ENCODE results near the gene HDAC4.
"Not testable (repeated sequence)": the region's sequence is repeated elsewhere in the genome, so short reads cannot be mapped to it uniquely, and the experiment has no call there.

HDAC4 gene

DNA sequence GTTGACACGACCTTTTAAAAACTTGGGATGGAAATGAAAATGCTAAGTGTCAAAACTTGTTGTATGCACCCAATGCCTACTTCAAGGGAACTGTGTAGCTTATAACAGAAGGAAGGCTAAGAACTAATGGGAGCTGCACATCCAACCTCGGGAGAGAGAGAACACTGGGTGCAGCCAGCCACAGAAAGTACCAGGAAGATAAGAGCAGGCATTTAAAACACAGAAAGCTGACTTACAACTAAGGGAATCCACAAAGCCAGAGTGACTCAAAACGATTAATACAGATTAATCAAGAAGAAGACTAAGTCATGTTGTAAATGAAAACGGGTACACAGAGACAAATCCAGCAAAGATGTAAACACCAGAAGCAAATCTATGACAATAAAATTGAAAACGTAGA lies 113.4 kb downstream of the HDAC4 start:
- H3K9ac ChIP-seq (ENCODE audit: low read depth, low read length), result no peak overlapping the region
- H3K27me3 ChIP-seq (ENCODE audit: insufficient read depth, low read length), result no peaks in the 10 kb centered on the region
- H3K4me1 ChIP-seq (ENCODE audit: insufficient read depth, low read length), result peaks cover 37% of the 10 kb centered on the region
- H3K27ac ChIP-seq (ENCODE audit: low read length), result no peak overlapping the region
- no peaks in the 10 kb centered on the region for H3K36me3 ChIP-seq (ENCODE audit: insufficient read depth, low read depth, low read length)
- no peak overlapping the region for H3K4me3 ChIP-seq (ENCODE audit: low read length)
- H3K9me3 ChIP-seq (ENCODE audit: insufficient read depth, low read depth, low read length), result no peaks in the 10 kb centered on the region

DNA sequence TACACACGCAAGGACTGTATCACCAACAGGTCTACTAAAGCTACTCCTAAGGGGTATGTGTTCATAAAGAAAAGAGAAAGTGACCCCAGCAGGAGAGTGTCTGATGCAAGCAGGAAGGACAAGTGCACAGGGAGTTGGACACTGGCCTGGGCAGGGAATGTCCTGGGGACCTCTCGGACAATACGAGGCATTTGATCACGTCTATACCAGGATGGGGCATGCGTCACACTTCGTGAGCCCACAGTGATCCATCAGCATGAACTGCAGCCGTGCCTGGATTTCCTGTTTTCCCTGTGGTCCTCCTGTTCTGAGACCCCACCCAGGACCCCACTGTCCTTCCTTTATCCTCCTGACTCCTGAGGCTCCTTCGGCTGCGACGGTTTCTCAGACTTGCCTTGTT lies 113.9 kb downstream of the HDAC4 start:
- no peak overlapping the region for H3K27ac ChIP-seq (ENCODE audit: low read length)
- no peaks in the 10 kb centered on the region for H3K27me3 ChIP-seq (ENCODE audit: insufficient read depth, low read length)
- no peak overlapping the region for H3K4me3 ChIP-seq (ENCODE audit: low read length)
- no peak overlapping the region for H3K9ac ChIP-seq (ENCODE audit: low read depth, low read length)
- H3K4me1 ChIP-seq (ENCODE audit: insufficient read depth, low read length), result peaks cover 31% of the 10 kb centered on the region
- H3K36me3 ChIP-seq (ENCODE audit: insufficient read depth, low read depth, low read length), result no peaks in the 10 kb centered on the region
- H3K9me3 ChIP-seq (ENCODE audit: insufficient read depth, low read depth, low read length), result no peaks in the 10 kb centered on the region

DNA sequence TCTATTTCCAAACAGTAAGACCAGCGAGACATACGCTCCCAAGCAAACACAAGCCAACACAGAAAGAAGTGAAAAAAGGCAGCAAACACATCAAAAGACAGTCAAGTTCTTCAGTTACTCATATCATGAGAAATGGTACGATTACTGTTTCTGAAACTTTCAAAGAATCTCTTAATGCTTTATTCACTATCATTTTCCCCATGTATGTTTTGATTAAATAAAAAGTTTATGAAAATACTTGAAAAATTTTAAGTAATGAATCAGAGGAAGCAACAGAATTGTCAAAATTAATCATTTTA lies 114.9 kb downstream of the HDAC4 start:
- peaks cover 23% of the 10 kb centered on the region for H3K4me1 ChIP-seq (ENCODE audit: insufficient read depth, low read length)
- H3K9ac ChIP-seq (ENCODE audit: low read depth, low read length), result no peak overlapping the region
- H3K27me3 ChIP-seq (ENCODE audit: insufficient read depth, low read length), result no peaks in the 10 kb centered on the region
- H3K36me3 ChIP-seq (ENCODE audit: insufficient read depth, low read depth, low read length), result no peaks in the 10 kb centered on the region
- H3K9me3 ChIP-seq (ENCODE audit: insufficient read depth, low read depth, low read length), result no peaks in the 10 kb centered on the region
- H3K4me3 ChIP-seq (ENCODE audit: low read length), result no peak overlapping the region
- no peak overlapping the region for H3K27ac ChIP-seq (ENCODE audit: low read length)

DNA sequence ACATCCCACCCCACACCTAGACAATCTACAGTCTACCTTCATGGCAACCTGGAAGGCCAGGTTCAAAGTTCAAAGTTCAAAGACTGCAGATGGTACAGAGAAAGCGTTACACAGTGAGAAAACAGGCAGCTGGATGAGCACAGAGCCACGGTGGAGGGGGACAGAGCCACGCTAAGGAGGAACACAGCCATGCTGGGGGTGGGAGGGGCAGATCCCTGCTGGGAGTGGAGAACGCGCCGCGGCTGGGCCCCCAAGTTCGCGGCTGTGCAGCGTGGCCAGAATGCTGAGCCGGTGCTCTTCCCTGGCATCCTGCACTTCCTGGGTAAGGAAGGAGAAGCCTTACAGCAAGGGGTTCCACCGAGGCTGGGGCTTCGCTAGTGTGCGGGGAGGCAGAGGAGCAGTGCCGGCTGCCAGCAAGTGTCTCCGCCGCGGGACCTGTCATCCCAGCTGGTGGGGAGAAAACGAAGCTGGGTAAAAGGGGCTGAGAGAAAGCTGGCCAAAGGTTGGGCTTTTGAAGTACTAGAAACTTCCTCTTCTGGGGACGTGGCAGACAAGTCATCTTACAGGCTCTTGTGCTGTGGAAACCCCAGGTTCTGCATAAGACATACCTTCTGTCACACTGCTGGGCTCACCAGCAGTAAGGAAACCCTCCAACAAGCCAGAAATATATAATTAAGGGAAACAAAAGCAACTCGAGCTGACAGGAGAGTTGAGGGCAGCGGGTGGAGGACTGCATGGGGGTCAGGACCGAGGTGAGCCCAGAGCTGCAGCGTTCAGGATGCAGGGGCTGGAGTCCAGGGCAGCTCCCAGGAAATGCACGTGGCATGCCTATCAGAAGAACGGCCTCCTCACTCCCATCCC lies 115.5 kb downstream of the HDAC4 start:
- Histone ChIP-seq H3K9ac (ENCODE audit: low read depth, low read length) (no peak overlapping the region), H3K4me3 (ENCODE audit: low read length) (no peak overlapping the region), H3K36me3 (ENCODE audit: insufficient read depth, low read depth, low read length) (no peaks in the 10 kb centered on the region), H3K27me3 (ENCODE audit: insufficient read depth, low read length) (no peaks in the 10 kb centered on the region), H3K4me1 (ENCODE audit: insufficient read depth, low read length) (peaks cover 17% of the 10 kb centered on the region; the same call in 1 of the 2 replicates), H3K9me3 (ENCODE audit: insufficient read depth, low read depth, low read length) (no peaks in the 10 kb centered on the region), H3K27ac (ENCODE audit: low read length) (no peak overlapping the region)

DNA sequence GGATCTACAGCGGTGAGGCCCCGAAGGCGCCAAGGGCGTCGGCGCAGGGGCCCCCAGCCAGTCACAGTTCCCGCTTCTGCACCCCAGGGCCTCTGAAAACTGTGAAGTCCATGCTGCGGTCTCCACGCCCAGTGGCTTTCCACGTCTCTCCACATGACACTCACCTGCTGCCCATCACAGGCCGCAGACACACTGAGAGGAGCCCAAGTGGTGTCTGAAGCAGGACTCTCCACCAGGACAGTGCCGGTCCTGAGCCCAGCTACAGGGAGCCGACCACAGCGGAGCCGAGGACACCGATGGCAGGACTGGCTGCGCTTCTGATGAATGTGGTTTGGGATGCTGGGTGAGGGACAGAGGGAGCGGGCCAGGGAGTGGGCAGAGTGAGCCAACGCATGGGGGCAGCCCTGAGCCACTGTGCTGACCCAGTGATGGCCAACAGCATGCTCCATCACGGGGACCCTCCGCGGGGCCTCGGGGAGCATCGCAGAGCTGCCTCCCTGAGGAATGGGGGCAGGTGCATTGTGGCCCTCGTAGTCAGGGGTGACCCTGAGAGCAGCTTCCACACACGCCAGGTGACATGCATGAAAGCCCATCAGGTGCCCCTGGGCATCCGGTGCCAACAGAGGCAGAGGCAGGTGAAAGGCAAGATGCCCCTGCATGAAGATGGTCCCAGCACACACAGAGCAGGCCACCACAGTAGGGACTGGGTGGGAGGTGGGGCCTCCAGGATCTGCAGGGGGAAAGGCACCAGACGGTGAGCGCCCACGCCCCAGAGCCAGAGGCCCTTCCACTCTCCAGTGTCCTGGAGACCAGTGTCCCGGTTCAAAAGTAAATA lies 116.6 kb downstream of the HDAC4 start:
- Histone ChIP-seq H3K4me3 (ENCODE audit: low read length) (no peak overlapping the region), H3K4me1 (ENCODE audit: insufficient read depth, low read length) (peaks cover 11% of the 10 kb centered on the region; the same call in 1 of the 2 replicates), H3K9ac (ENCODE audit: low read depth, low read length) (no peak overlapping the region), H3K9me3 (ENCODE audit: insufficient read depth, low read depth, low read length) (no peaks in the 10 kb centered on the region), H3K27ac (ENCODE audit: low read length) (no peak overlapping the region), H3K27me3 (ENCODE audit: insufficient read depth, low read length) (no peaks in the 10 kb centered on the region), H3K36me3 (ENCODE audit: insufficient read depth, low read depth, low read length) (no peaks in the 10 kb centered on the region)

DNA sequence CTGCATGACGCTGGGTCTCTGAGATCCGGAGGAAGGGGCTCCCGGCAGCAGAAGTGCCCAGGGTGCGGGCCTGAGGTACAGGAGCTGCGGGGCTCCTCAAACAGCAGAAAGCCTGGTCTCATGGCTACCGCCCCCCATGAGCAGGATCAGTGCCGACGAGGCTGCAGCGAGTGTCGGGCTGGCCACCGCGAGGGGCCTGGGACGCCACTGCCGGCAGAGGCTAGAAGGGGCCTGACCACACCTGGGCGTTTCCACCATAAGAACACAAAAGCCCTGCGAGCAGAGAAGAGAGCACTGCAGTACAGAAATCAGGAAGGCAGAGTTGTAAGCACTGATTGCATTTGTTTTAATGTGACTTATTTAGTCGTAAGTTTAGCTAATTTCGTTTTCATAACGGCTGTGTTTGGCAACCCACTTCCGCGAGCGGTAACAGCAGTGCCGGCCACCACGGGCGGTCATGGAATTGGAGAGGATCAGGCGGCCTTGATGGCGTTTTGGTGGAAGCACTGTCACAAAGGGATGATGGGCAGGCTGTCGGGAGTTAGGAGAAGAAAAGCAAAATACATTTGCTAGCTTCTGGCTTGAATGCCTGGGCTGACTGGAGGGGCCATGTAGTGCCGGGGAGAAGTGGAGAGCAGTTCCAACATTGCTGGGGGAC lies 117.4 kb downstream of the HDAC4 start:
- no peak overlapping the region for H3K27ac ChIP-seq (ENCODE audit: low read length)
- H3K27me3 ChIP-seq (ENCODE audit: insufficient read depth, low read length), result no peaks in the 10 kb centered on the region
- H3K9me3 ChIP-seq (ENCODE audit: insufficient read depth, low read depth, low read length), result no peaks in the 10 kb centered on the region
- H3K4me3 ChIP-seq (ENCODE audit: low read length), result no peak overlapping the region
- H3K4me1 ChIP-seq (ENCODE audit: insufficient read depth, low read length), result peaks cover 6% of the 10 kb centered on the region; the same call in 1 of the 2 replicates
- H3K9ac ChIP-seq (ENCODE audit: low read depth, low read length), result no peak overlapping the region
- H3K36me3 ChIP-seq (ENCODE audit: insufficient read depth, low read depth, low read length), result no peaks in the 10 kb centered on the region

DNA sequence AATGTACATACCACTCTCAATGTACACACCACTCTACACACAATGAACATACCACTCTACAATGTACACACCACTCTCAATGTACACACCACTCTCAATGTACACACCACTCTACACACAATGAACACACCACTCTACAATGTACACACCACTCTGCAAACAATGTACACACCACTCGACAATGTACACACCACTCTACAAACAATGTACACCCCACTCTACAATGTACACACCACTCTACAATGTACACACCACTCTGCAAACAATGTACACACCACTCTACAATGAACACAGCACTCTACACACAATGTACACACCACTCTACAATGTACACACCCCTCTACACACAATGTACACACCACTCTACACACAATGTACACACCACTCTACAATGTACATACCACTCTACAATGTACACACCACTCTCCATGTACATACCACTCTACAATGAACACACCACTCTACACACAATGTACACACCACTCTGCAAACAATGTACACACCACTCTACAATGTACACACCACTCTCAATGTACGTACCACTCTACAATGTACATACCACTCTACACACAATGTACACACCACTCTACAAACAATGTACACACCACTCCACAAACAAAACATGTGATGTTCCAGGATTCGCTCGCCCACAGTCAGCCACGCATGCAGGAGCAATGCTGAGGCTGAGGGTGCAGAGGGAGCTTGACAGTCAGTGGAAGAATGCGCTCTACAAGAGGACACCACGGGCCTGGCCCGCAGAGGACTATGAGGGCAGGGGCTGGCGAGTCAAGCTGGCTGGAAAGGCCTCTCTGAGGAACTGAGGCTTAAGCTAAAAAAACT lies 118.2 kb downstream of the HDAC4 start:
- Histone ChIP-seq H3K9ac (ENCODE audit: low read depth, low read length) (no peak overlapping the region), H3K36me3 (ENCODE audit: insufficient read depth, low read depth, low read length) (no peaks in the 10 kb centered on the region), H3K4me1 (ENCODE audit: insufficient read depth, low read length) (peaks cover 6% of the 10 kb centered on the region; the same call in 1 of the 2 replicates), H3K9me3 (ENCODE audit: insufficient read depth, low read depth, low read length) (no peaks in the 10 kb centered on the region), H3K4me3 (ENCODE audit: low read length) (no peak overlapping the region), H3K27ac (ENCODE audit: low read length) (no peak overlapping the region), H3K27me3 (ENCODE audit: insufficient read depth, low read length) (no peaks in the 10 kb centered on the region)

DNA sequence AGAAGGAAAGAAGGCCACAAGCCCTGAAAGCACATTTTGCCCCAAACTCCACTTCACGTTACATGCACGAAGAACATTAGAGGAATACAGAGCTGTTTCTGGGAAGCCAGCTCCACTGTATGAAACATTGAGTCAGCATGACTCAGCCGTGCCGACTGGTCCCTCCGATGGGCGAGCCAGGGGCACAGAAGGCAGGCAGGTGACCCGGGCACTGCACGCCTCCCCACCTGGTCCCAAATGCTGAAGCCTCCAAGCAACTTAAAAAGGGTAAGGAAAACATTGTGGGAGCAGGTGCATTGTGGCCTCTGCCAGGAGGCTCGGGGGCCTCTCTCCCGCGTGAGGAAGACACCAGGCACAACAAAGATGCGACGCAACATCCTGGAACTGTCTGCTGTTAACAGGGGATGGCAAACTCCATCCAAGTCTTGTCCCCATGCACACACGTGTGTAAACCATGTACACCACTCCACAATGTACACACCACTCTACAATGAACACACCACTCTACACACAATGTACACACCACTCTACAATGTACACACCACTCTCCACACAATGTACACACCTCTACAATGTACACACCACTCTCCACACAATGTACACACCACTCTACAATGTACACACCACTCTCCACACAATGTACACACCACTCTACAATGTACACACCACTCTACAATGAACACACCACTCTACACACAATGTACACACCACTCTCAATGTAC lies 120.4 kb downstream of the HDAC4 start:
- not testable (repeated sequence) for H3K27ac ChIP-seq (ENCODE audit: low read length); H3K9ac ChIP-seq (ENCODE audit: low read depth, low read length); H3K27me3 ChIP-seq (ENCODE audit: insufficient read depth, low read length); H3K4me3 ChIP-seq (ENCODE audit: low read length); H3K4me1 ChIP-seq (ENCODE audit: insufficient read depth, low read length); H3K36me3 ChIP-seq (ENCODE audit: insufficient read depth, low read depth, low read length); H3K9me3 ChIP-seq (ENCODE audit: insufficient read depth, low read depth, low read length)

DNA sequence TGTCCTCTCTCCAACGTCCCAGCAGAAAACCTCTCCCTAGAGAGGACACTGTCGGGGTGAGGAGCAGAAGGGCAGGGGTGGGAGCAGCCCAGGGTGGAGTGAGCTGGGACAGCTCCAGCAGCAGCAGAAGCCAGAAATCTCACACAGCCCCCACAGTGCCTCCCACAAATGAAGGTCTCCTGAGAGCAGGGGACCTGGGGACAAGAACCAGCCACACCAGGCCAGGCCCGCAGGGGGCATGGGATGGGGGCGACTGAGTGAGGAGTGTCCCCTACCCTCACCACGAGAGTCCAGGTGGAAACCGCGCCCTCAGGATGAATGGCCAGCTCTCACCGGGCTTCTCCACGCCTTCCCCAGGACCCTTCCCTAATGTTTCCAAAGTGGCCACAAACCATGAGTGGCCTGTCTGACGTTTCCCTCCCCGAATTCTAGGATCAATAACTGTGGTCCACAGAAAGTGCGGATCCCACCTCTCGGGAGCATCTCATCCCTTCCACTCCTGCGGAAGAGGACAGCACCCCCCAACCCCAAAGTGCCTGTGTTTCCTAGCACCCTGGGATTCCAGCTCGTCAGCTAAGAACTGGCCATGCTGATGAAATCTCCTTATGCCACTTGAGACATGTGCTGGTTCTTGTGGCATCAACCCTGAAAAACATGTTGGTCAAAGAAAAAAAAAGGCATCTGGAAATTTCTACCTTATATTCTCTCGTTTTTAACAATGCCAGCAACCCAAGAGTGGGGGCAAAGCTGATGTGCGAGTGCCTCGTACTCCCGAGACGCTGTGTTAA lies 121.1 kb downstream of the HDAC4 start:
- Histone ChIP-seq H3K4me3 (ENCODE audit: low read length) (no peak overlapping the region), H3K27me3 (ENCODE audit: insufficient read depth, low read length) (no peaks in the 10 kb centered on the region), H3K4me1 (ENCODE audit: insufficient read depth, low read length) (no peaks in the 10 kb centered on the region), H3K9ac (ENCODE audit: low read depth, low read length) (no peak overlapping the region), H3K36me3 (ENCODE audit: insufficient read depth, low read depth, low read length) (no peaks in the 10 kb centered on the region), H3K9me3 (ENCODE audit: insufficient read depth, low read depth, low read length) (no peaks in the 10 kb centered on the region), H3K27ac (ENCODE audit: low read length) (no peak overlapping the region)

DNA sequence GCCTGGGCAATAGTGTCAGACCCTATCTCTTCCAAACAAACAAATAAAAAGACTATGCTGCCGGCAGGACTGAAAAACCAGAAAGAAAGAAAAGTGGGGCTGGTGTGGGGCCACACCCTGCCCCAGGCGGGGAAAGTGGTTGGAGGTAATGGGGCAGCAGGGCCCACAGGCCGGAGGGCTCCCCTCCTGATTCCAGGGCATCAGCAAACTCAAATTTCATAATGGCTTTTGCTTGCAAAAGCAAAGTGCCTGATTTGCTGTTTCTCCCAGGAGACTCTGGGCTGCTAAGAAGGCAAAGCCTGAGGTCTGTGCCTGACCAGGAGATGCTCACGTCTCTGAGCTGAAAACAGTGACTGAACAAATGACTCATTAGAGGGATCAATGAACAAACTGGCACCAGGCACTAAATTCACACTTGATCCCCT lies 121.9 kb downstream of the HDAC4 start:
- Histone ChIP-seq H3K9ac (ENCODE audit: low read depth, low read length) (no peak overlapping the region), H3K9me3 (ENCODE audit: insufficient read depth, low read depth, low read length) (no peaks in the 10 kb centered on the region), H3K27ac (ENCODE audit: low read length) (no peak overlapping the region), H3K27me3 (ENCODE audit: insufficient read depth, low read length) (no peaks in the 10 kb centered on the region), H3K4me1 (ENCODE audit: insufficient read depth, low read length) (no peaks in the 10 kb centered on the region), H3K4me3 (ENCODE audit: low read length) (no peak overlapping the region), H3K36me3 (ENCODE audit: insufficient read depth, low read depth, low read length) (no peaks in the 10 kb centered on the region)

Measured in iPS-20b (cell line).